Activated effector memory CD4-positive, alpha-beta T cell treated with anti-CD3 and anti-CD28 coated beads, Interleukin-2, amount 50 U/mL, for 16 hours (primary cell): Measurements from ENCODE around the gene PDE4D.

ENCODE experiments used
- DNase-seq: peaks from one replicate; pipeline ENCODE4 v3.0.0-alpha.2; 2020

PDE4D gene

GRCh38 chr5:59893429-59894227 is at the start of gene PDE4D:
TSS of gene PDE4D (minus strand) at chr5:59893726.
- DNase-seq: no peak

DNA sequence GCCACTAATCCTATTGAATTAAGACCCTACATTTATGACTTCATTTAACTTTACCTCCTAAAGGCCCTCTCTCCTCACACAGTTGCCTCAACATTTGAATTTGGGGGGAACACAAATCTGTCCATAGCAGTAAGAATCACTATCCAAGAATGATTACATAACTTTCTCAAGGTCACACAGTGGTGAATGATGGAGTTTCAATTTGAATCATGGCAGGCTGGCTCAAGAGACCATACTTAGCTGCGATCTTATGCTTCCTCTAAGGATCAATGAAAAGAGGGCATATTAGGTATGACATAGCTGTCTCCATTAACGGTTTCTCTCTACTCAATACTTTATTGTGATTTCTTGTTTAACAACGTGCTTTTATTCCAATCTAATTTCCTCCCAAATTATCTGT is 44.1 kb upstream of the PDE4D start:
- no peak for DNase-seq

- DNase-seq: no peak
Measured at GRCh38 chr5:59923465-59923864, 29.9 kb upstream of the PDE4D start.

GRCh38 chr5:59922220-59922619 is 28.7 kb upstream of the PDE4D start:
- no peak for DNase-seq

GRCh38 chr5:59921816-59922215 is 28.3 kb upstream of the PDE4D start:
- DNase-seq: no peak

DNA sequence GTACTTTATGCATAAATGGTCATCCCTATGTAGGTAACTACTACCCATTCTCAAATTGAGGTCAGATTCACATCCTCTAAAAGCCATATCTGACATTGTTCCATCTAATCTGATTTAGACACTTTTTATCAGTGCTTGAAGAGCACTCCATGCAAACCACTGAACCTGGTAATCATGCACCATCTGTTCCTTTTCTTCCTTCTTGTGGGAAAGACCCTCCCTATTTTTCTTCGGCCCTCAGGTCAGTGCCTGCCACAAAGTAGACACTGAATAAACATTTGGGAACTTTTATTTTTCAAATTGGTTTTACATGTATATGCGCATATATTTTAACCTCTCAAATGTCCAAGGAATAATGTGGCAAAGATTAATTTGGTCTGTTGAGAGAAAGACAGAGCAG is 26.0 kb upstream of the PDE4D start:
- DNase-seq: no peak

DNA sequence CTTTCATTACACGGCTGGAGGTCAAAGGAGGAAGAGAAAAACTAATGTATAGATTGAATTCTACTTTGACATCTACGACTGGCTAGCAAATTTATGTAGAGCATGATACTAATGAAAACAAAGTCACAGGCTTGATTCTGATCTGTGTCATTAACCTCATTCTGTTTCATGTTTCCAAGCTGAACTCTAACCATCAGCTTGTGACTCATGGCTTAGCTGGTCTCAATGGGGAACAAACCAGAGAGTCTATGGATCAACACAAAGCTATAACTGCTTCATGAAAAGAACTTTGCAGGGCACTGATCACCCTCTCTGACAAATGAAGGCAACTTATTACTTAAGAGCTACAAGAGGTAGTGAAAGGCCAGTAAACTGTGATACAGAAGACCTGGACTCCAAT is 23.6 kb upstream of the PDE4D start:
- DNase-seq: no peak

- no peak for DNase-seq
Measured at GRCh38 chr5:59905188-59905587, 11.7 kb upstream of the PDE4D start.

GRCh38 chr5:59897075-59897474 is 3.5 kb upstream of the PDE4D start:
- DNase-seq: no peak

DNA sequence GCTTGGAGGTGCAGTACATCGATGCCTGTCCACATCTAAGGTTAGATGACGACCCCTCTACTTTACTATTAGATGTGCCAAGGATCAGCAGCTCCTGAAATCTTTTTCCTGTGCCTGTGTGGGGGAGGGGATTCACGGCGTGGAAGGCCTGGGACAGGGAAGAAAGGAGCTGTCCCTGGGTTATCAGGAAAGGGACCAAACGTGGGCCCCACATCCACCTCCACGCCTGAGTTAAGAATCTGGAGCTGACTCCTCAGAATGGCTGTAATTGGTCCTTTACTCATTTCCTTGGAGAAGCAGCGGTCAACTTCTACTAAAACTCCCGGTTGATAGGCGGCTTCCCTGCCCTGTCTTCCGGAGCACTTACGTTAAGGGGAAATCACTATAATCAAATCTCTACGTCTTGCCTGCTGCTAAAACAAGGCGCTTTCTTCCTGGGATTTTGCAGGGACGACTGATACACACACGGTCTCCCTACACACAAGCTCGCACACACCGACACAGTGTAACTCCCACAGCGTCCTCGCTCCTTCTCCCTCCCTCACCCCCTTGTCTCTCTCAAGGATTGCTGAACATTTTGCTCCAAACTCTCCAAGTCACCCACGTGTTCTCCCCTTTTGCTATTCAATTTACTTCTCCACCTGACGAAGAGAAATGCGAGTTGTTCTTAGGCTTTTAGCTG is 1.4 kb downstream of the PDE4D start:
- no peak for DNase-seq

GRCh38 chr5:59887274-59887673 is 6.3 kb downstream of the PDE4D start:
- no peak for DNase-seq

GRCh38 chr5:59874675-59875074 is 18.9 kb downstream of the PDE4D start:
- DNase-seq: no peak

GRCh38 chr5:59873113-59873512 is 20.4 kb downstream of the PDE4D start:
- no peak for DNase-seq

- no peak for DNase-seq
Measured at GRCh38 chr5:59866661-59867060, 26.9 kb downstream of the PDE4D start.

DNA sequence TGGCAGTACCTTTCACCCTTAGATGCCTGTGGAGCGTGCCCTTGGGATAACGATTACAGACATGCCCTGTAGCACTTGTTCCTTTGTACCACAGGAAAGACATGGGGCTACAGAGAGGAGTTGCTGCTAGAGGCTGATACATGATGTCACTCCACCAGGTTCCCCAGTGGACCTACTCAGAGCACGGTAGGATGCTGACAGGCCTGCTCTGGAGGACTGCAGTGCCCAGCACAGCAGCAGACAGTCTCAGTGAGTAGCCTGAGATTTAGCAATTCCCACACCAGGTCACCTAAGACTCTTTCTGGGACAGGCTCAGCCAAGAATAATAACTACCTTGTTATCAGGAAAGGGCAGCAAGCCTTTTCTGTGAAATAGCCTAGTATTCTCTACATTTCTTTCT is 28.8 kb downstream of the PDE4D start:
- DNase-seq: no peak

GRCh38 chr5:59863777-59864176 is 29.7 kb downstream of the PDE4D start:
- no peak for DNase-seq

DNA sequence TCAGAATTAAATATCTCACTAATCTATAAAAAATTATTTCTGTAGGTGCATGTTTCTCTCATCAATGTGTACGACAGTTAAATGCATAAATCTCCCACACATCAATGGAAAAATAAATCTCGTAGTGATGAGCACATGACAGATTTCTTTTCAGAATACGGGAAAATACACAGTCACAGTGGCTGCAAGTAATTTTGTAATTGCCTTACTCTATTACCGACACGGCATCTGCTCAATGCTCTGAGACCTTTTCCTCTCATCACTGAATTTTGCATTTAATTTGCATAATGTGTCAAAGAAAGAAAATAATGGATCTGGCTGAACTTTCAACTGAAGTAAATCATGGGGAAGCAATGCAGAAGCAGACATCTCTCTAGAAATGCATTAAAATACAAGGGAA is 37.2 kb downstream of the PDE4D start:
- no peak for DNase-seq

DNA sequence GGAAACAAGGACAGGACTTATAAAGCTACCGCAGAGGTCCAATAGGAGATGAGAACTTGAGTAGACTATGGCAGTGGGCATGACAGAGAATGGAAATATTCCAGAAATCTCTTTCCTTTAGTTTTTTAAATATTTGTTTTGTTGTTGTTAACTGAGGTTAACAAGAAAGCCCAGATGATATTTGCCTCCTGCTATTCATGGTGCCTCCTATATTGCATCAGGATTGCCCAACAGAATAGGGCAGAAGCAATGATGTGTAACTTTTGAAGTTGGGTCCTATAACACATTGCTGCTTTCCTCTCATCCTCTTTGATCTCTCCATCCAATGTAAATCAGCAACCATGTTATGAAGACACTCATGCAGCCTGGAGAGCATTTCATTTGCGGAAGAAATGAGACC is 42.8 kb downstream of the PDE4D start:
- DNase-seq: no peak

DNA sequence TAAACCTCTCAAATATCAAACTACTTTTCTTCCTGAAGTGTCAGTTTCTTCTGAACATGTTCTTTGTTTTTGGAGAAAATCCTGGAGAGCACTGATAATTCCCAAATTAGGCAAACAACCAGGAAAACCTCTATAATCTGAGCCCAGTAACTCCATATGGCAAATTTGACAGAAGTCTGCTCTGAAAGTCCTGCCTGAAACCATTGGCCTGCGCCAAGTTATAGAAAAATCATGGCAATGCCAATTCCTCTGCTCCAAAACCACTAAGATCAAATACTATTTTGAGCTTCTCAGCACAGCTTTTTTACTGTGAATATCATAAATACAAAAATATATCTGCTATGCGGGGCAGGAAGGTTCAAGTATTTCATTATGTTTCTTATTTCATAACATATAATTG is 45.9 kb downstream of the PDE4D start:
- DNase-seq: no peak

GRCh38 chr5:59845730-59846129 is 47.8 kb downstream of the PDE4D start:
- DNase-seq: no peak

GRCh38 chr5:59843511-59844213 is 49.9 kb downstream of the PDE4D start:
- DNase-seq: no peak

- DNase-seq: no peak
Measured at GRCh38 chr5:59842999-59843398, 50.5 kb downstream of the PDE4D start.

DNA sequence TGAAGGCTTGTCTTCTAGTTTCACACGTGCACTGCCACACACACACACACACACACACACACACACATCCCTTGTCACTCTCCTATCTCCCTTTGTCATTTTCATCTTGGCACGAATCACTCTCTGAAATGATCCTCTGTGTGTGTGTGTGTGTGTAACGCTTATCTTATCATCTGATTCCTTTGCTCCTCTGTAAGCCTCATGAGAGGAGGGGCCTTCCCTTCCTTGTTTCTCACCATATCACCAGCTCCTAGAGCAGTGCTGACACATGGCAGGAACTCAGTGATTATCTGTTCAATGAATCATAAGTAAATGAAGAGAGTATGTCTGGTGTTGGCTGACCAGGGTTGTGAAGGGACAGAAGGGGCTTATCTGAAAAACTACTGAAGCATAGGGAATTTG is 53.3 kb downstream of the PDE4D start:
- DNase-seq: no peak

- no peak for DNase-seq
Measured at GRCh38 chr5:59838989-59839388, 54.5 kb downstream of the PDE4D start.
